ENCODE measurements around the gene SRD5A2. TPM values are rescaled to one million over a fixed set of nuclear protein-coding genes. Genes with fewer than 3 reads are reported as not detected.

SRD5A2 gene
- total and polyA plus RNA-seq, 2 donors (not counting 1 experiment from before 2014, with no cell fraction given) = not detected

- WGBS (ENCODE audit: insufficient coverage) = 95% methylated on average over 10 of the region's 10 CpGs
- no peak overlapping the region for H3K4me3 Mint-ChIP-seq
- Histone ChIP-seq H3K4me1 (ENCODE audit: control insufficient read depth in 2 of 2, insufficient read depth in 2 of 2, low read length in 2 of 2) (no peaks in the 10 kb centered on the region), H3K27ac (ENCODE audit: low read length in 2 of 2) (no peak overlapping the region), H3K9me3 (ENCODE audit: control extremely low read depth in 1 of 3, control insufficient read depth in 2 of 3, insufficient read depth in 1 of 3, low read length in 2 of 3) (peaks cover 0 to 9% (median 0%) of the 10 kb centered on the region in 3 donors), H3K36me3 (replicated peaks in 1 of 2; ENCODE audit: control extremely low read depth in 1 of 2, control insufficient read depth in 1 of 2, extremely low read depth in 1 of 2, insufficient read depth in 2 of 2, low read length in 1 of 2) (no peaks in the 10 kb centered on the region), H4K20me1 (ENCODE audit: control insufficient read depth, insufficient read depth, low read length, poor library complexity, severe bottlenecking) (no peaks in the 10 kb centered on the region), H2AFZ (ENCODE audit: insufficient read depth, low read depth, low read length, poor library complexity, severe bottlenecking) (no peak overlapping the region), H3K9ac (ENCODE audit: low read length) (no peak overlapping the region), H3K27me3 (replicated peaks in 1 of 4; ENCODE audit: control extremely low read depth in 1 of 4, control insufficient read depth in 3 of 4, insufficient read depth in 4 of 4, low read length in 3 of 4) (peaks cover 0 to 3% (median 0%) of the 10 kb centered on the region in 4 experiments), H3K4me2 (replicated peaks; ENCODE audit: low read depth, low read length, poor library complexity, severe bottlenecking) (no peak overlapping the region), H3K79me2 (ENCODE audit: control insufficient read depth, insufficient read depth, low read length) (no peaks in the 10 kb centered on the region), H3K4me3 (ENCODE audit: control extremely low read depth in 1 of 5, extremely low read depth in 1 of 5, insufficient read depth in 1 of 5, low read depth in 2 of 5, low read length in 4 of 5) (no peak overlapping the region)
- ChIA-PET POLR2A (no interaction called here), CTCF (no interaction called here)
- DNase-seq = no peak
- no peak for ATAC-seq (ENCODE audit: low read depth)
- no peak for TF ChIP-seq EZH2 (IDR thresholded peaks at IDR 0.05; ENCODE audit: borderline replicate concordance, insufficient read depth, low read depth, low read length, poor library complexity, severe bottlenecking)
- TF ChIP-seq CTCF (IDR thresholded peaks at IDR 0.05) = no peak
- no peak overlapping the region for H3K27ac Mint-ChIP-seq
- intact Hi-C loops (cut with micrococcal nuclease) = no loop called here
- H3K4me1 Mint-ChIP-seq = no peaks in the 10 kb centered on the region
- no peaks in the 10 kb centered on the region for H3K27me3 Mint-ChIP-seq
- H3K9me3 Mint-ChIP-seq (ENCODE audit: insufficient read depth) = no peaks in the 10 kb centered on the region
Measured at GRCh38 chr2:31568585-31569201, 12.0 kb downstream of the SRD5A2 start.

GRCh38 chr2:31567679-31568078 is 13.1 kb downstream of the SRD5A2 start:
- Histone ChIP-seq H3K79me2 (ENCODE audit: control insufficient read depth, insufficient read depth, low read length) (no peaks in the 10 kb centered on the region), H3K4me3 (ENCODE audit: control extremely low read depth in 1 of 5, extremely low read depth in 1 of 5, insufficient read depth in 1 of 5, low read depth in 2 of 5, low read length in 4 of 5) (no peak overlapping the region), H2AFZ (ENCODE audit: insufficient read depth, low read depth, low read length, poor library complexity, severe bottlenecking) (no peak overlapping the region), H3K27ac (ENCODE audit: low read length in 2 of 2) (no peak overlapping the region), H3K4me2 (replicated peaks; ENCODE audit: low read depth, low read length, poor library complexity, severe bottlenecking) (no peak overlapping the region), H4K20me1 (ENCODE audit: control insufficient read depth, insufficient read depth, low read length, poor library complexity, severe bottlenecking) (no peaks in the 10 kb centered on the region), H3K9me3 (ENCODE audit: control extremely low read depth in 1 of 3, control insufficient read depth in 2 of 3, insufficient read depth in 1 of 3, low read length in 2 of 3) (peaks cover 0 to 9% (median 0%) of the 10 kb centered on the region in 3 donors), H3K4me1 (ENCODE audit: control insufficient read depth in 2 of 2, insufficient read depth in 2 of 2, low read length in 2 of 2) (no peaks in the 10 kb centered on the region), H3K27me3 (replicated peaks in 1 of 4; ENCODE audit: control extremely low read depth in 1 of 4, control insufficient read depth in 3 of 4, insufficient read depth in 4 of 4, low read length in 3 of 4) (peaks cover 0 to 3% (median 0%) of the 10 kb centered on the region in 4 experiments), H3K36me3 (replicated peaks in 1 of 2; ENCODE audit: control extremely low read depth in 1 of 2, control insufficient read depth in 1 of 2, extremely low read depth in 1 of 2, insufficient read depth in 2 of 2, low read length in 1 of 2) (no peaks in the 10 kb centered on the region), H3K9ac (ENCODE audit: low read length) (no peak overlapping the region)
- Mint-ChIP-seq H3K27ac (no peak overlapping the region), H3K4me1 (no peaks in the 10 kb centered on the region), H3K9me3 (ENCODE audit: insufficient read depth) (no peaks in the 10 kb centered on the region), H3K27me3 (peaks cover 5% of the 10 kb centered on the region), H3K4me3 (no peak overlapping the region)
- no peak for TF ChIP-seq CTCF (IDR thresholded peaks at IDR 0.05)
- TF ChIP-seq EZH2 (IDR thresholded peaks at IDR 0.05; ENCODE audit: borderline replicate concordance, insufficient read depth, low read depth, low read length, poor library complexity, severe bottlenecking) = no peak
- WGBS (ENCODE audit: insufficient coverage) = 87% methylated on average over 3 of the region's 3 CpGs
- ChIA-PET POLR2A (no interaction called here), CTCF (no interaction called here)
- ATAC-seq (ENCODE audit: low read depth) (no peak), DNase-seq (no peak)
- intact Hi-C loops (cut with micrococcal nuclease) = no loop called here
